Bone marrow (tissue), 2 donors: ENCODE results near the gene SNAP47.

Source experiments
- DNase-seq, 2 donors: peaks; one replicate each; lab custom pipeline; 2025; lab: John Stamatoyannopoulos, UW

Gene SNAP47

GRCh38 chr1:227768125-227768439, 32.8 kb downstream of the SNAP47 start:
- DNase-seq = no peak

- no peak for DNase-seq
Observed at GRCh38 chr1:227768640-227769039, 33.4 kb downstream of the SNAP47 start.

GRCh38 chr1:227769047-227769935, 34.1 kb downstream of the SNAP47 start:
- no peak for DNase-seq

GRCh38 chr1:227769936-227770494, 34.8 kb downstream of the SNAP47 start:
- no peak for DNase-seq

GRCh38 chr1:227770812-227771211, 35.6 kb downstream of the SNAP47 start:
- DNase-seq = no peak

- no peak for DNase-seq
Observed at GRCh38 chr1:227771326-227771725, 36.1 kb downstream of the SNAP47 start.

- DNase-seq = no peak
Observed at GRCh38 chr1:227771771-227772170, 36.5 kb downstream of the SNAP47 start.

GRCh38 chr1:227773558-227773957, 38.3 kb downstream of the SNAP47 start:
- DNase-seq = no peak

DNA sequence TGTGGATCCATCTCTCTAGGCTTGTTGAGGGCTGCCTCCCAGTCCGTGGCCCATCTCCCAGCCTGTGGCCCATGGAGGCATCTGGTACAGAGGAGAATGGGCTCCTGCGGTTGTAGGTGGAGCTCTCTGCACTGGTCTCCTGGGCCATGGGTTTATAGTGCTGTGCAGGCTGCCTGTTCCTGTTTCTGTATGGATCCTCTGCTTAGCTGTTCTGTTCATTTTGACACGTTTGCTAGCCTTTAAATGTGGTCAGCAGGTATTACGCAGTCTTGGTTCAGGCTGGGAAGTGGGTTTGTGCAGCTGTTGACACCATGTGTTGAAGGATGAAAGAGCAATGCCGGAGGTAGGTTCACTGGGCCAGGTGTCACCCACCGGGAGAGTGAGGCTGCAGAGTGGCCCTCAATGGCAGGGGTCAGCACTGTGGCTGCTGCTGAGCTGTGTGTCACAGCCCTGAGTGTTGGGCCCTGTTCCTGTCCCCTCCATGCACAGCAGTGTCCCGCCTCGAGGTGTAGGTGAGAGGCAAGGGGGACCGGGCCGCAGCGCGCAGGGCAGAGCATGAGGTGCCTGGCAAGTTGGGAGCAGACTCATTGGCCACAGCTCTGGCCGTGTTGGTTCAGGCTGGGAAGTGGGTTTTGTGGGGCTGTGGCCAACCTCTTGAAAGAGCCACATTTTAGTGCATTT, 39.0 kb downstream of the SNAP47 start:
- DNase-seq = no peak

GRCh38 chr1:227774821-227775661, 39.8 kb downstream of the SNAP47 start:
- no peak for DNase-seq

GRCh38 chr1:227775841-227776240, 40.6 kb downstream of the SNAP47 start:
- no peak for DNase-seq

GRCh38 chr1:227776331-227776771, 41.1 kb downstream of the SNAP47 start:
- no peak for DNase-seq

GRCh38 chr1:227777156-227777555, 41.9 kb downstream of the SNAP47 start:
- DNase-seq = no peak

DNA sequence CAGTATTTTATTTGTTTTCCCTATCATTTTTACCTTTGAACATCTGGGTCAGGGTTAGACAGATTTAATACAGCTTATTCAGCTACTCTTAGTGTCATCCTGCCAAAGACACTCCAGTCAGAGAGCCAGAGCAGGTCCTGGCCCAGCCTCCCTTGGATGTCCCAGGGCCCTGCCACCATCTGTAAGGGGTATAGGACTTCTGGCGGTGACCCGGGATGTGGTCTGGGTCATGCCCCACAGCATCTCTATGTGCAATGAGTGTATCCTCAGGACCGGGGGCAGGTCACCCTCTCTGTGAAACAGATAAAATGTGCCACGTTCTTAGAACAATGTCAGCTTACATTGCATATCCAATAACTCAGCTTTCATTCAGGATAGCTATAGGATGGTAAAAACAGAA, 42.4 kb downstream of the SNAP47 start:
- DNase-seq = no peak

DNA sequence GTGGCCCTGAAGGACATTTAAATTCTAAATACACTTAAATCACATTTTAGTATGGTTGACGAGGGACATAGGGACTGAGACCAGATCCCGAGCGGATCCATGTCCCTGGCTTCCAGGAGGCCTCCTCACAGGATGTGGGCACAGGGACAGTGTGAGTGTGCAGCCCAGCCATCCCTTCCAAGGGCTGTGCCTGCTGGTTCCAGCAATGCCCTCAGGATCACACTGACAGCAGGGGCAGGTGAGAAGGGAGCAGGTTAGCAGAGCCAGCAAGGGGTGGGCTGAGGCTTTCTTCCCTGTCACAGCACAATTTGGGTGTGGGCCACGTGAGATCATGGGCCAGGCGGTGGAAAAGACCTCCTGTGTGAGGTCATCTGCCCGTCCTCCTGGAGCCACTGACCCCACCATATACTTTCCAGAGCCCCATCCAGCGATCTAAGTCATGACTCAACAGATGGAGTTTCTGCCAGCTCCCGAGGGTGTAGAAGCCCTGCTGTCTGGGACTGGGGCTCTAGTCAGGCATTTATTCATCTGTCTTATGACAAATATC, 43.2 kb downstream of the SNAP47 start:
- DNase-seq = no peak

DNA sequence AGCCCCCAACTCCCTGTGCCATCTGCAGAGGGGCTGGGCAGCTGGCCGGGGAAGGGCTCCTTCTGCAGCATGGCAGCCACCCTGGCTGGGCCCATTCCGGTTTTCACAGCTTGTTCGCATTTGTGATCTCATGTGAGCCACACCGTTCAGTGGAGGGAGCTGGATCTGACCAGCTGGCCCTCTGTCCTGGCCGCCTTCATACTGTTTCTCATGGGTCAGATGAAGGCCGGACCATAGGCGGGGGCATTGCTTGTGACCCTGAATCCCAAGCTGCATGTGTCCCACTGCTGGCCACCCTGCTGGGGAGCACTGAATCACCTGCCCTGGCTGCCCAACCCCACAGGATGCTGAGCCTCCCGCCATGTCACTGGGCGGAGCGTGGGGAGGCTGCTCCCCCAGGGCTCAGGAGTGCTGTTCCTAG, 43.8 kb downstream of the SNAP47 start:
- DNase-seq = no peak

DNA sequence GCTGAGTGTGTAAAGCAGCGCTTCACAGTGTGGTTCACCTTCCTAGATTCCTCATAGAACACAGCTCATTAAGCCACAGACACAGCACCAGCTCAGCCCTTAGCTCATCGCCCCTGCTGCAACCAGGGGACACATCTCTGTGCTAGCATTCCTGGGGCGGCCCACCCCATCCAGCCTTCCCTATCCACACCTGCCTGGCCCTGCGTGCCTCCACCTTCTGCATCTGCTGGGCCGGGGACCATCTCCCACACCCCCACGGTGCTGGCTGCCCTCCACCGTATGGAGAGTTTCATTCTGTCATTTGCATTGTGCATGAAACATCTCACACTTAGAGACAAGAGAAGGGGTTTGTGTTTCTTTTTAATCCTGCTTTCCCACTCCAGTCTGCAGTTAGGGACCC, 44.5 kb downstream of the SNAP47 start:
- no peak for DNase-seq

DNA sequence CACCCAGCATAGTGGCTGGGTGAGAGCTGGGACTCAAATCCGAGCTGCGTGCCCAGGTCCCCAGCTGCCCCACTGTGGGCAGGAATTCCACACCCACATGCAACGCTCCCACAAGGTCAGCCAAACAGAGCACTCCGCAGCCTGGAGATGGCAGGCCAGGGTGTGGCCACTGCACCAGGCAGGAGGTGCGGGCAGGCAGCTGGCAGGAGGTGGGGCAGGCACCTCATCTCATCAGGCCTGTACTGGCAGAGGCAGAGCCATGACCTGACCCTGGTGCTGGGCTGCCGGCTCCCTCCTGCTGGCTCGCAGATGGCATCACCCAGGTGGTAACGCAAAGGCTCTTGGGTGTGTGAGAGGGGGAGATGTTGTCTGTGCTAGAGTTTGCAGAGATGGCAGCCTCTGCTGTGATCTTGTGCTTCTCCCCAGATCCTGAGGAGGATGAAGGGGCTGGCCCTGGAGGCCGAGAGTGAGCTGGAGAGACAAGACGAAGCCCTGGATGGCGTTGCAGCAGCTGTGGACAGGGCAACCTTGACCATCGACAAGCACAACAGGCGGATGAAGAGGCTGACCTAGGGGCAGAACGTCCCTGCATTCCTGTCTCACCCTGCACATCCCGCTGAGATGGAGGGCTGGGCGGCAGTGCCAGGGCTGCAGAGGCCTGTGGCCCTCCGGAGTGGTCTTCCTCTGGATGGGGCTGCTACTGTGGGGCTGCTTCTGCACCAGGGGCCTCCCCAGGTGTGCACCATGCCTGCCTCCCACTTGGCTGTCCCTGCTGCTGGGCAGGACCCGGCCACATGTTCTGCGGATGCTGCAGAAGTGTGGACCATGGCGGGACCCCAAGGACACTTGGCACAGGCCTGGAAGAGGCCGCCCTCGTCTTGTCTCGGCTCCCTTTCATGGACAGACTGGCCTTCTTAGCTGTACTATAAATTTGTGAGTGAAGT, 45.1 kb downstream of the SNAP47 start:
- DNase-seq = no peak

DNA sequence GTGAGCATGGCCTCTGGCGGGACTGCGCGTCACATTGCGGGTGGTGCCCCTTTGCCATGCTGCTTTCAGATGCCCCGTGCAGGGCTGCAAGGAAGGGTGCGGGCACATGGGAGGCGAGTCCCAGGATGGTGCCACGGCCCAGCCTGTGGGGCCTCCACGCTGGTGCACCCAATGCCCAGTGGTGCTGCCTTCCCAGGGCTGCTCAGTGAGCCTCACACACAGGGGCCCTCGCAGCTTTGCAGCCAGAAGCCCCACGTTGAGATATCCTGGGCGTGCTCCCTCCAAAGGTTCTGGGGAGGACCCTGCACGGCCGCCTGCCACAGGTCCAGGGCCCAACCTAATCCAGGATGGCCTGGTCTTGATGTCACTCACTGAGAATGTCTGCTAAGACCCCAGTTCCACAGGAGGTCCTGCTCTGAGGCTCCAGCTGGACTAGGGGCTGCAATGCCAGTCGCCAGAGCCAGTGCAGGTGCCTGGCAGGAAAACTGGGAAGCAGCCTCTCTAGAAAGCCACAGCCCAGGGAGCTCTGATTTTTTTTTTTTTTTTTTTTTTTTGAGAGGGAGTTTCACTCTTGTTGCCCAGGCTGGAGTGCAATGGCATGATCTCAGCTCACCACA, 46.2 kb downstream of the SNAP47 start:
- DNase-seq = no peak

- DNase-seq = no peak
Observed at GRCh38 chr1:227782226-227782625, 47.0 kb downstream of the SNAP47 start.
